ENCODE results near the gene THBD.

The THBD gene

DNA sequence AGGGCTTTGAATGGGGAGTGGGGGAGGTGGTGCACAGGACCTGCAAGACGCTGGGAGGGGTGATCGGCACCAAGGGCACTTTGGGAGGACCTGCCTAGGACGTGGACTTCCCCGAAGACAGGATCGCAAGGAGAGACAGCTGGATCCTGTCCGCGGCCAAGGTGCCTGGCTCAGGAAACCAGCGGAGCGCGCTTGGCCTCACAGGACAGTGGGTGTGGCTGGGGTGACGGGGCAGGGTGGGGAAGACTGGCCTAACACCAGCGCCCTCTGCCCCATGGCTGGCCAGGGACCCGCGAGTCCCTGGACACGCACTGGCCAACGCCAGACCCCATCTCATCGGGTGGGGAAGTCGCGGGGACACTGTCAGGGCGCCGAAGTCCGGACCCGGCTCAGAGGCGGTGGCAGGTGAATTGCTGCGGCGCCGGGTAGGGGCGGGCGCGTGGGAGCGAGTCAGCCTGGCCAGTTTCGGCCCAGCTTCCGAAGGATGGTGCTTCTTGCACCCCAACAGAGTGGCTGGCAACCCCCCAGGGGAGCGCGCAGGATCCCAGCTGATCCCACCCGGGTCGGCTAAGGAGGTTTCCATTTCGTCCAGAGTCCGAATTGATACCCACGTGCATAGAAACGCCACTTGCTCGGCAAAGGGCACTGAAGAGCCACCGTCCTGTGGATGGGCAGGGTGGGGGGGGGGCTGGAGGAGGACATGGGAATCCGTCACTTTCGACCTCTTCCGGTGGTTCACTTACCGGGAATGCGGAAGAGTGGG lies 785 bp upstream of the THBD start:
- no peaks in the 10 kb centered on the region for H3K9me3 Mint-ChIP-seq

DNA sequence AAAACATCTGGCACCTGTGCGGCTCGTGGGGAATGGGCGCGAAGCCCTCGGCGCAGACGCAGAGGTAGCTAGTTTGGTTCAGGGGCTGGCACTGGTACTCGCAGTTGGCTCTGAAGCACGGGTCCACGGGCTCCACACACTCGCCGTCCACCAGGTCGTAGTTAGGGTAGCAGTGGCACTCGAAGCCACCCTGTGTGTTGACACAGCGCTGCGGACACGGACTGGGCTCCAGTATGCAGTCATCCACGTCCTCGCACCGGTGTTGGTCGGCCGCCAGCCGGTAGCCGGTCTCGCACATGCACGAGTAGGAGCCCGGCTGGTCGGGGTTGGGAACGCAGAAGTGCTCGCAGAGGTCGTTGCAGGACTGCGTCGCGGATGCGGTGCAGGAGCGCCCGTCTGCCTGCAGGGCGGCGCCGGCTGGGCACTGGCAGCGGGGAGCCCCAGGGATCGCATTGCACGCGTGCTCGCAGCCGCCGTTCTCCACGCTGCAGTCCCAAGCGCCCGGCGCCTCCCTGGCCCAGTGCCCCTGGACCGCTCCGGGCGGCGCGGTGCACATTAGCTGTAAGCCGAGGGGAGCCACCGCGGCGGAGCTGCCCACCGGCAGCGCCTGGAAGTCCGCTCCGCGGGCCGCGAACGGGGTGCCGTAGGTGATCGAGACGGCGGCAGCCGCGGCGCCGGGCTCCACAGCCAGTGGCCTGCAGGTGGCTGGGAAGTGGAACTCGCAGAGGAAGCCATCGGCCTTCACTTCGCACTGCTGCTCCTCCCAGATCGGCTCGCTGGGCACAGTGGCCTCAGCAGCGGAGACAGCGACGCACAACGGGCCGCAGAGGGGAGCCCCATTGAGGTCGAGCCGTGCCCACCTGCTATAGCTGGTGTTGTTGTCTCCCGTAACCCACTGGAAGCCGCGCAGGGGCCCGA lies 930 bp downstream of the THBD start:
- no peak for DNase-seq (ENCODE audit: low spot score in 2 of 2)

More for the DNA sequence above, 785 bp upstream of the THBD start:
- peak overlapping the region; percentile 18 for H3K4me3 Mint-ChIP-seq
- DNase-seq (ENCODE audit: low spot score in 2 of 2) (no peak), ATAC-seq (replicated peaks; ENCODE audit: extremely low read depth, poor library complexity, severe bottlenecking) (peak; percentile 19)
- H3K27me3 Mint-ChIP-seq = peaks cover 60% of the 10 kb centered on the region
- H3K36me3 Mint-ChIP-seq (ENCODE audit: insufficient read depth) = peaks cover 2% of the 10 kb centered on the region
- H3K27ac Mint-ChIP-seq (ENCODE audit: low read depth) = no peak overlapping the region
- H3K4me1 Mint-ChIP-seq = peaks cover 4% of the 10 kb centered on the region

DNA sequence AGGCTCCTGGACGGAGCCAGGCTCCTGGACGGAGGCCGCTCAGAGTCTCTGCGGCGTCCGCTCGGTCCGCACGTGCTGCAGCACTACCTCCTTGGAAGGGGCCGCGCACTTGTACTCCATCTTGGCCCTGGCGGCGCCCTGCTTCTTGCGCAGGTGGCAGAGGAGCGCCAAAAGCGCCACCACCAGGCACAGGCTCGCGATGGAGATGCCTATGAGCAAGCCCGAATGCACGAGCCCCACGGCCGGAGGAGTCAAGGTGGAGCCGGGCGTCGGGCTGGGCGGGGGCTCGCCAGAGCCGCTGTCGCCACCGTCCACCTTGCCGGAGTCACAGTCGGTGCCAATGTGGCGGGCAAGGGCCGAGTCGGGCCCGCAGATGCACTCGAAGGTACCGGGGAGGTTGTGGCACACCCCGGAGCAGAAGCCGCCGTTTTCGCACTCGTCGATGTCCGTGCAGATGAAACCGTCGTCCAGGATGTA lies 1.7 kb downstream of the THBD start:
- Mint-ChIP-seq H3K27me3 (peaks cover 73% of the 10 kb centered on the region), H3K4me3 (no peak overlapping the region), H3K4me1 (peaks cover 4% of the 10 kb centered on the region), H3K9me3 (no peaks in the 10 kb centered on the region), H3K27ac (ENCODE audit: low read depth) (no peak overlapping the region), H3K36me3 (ENCODE audit: insufficient read depth) (peaks cover 3% of the 10 kb centered on the region)
- ATAC-seq (replicated peaks; ENCODE audit: extremely low read depth, poor library complexity, severe bottlenecking) (no peak), DNase-seq (ENCODE audit: low spot score in 2 of 2) (no peak)

More for the DNA sequence above, 930 bp downstream of the THBD start:
- Mint-ChIP-seq H3K9me3 (no peaks in the 10 kb centered on the region), H3K36me3 (ENCODE audit: insufficient read depth) (peaks cover 3% of the 10 kb centered on the region), H3K4me3 (no peak overlapping the region), H3K27ac (ENCODE audit: low read depth) (no peak overlapping the region), H3K27me3 (peaks cover 73% of the 10 kb centered on the region), H3K4me1 (peaks cover 4% of the 10 kb centered on the region)
- no peak for ATAC-seq (replicated peaks; ENCODE audit: extremely low read depth, poor library complexity, severe bottlenecking)

DNA sequence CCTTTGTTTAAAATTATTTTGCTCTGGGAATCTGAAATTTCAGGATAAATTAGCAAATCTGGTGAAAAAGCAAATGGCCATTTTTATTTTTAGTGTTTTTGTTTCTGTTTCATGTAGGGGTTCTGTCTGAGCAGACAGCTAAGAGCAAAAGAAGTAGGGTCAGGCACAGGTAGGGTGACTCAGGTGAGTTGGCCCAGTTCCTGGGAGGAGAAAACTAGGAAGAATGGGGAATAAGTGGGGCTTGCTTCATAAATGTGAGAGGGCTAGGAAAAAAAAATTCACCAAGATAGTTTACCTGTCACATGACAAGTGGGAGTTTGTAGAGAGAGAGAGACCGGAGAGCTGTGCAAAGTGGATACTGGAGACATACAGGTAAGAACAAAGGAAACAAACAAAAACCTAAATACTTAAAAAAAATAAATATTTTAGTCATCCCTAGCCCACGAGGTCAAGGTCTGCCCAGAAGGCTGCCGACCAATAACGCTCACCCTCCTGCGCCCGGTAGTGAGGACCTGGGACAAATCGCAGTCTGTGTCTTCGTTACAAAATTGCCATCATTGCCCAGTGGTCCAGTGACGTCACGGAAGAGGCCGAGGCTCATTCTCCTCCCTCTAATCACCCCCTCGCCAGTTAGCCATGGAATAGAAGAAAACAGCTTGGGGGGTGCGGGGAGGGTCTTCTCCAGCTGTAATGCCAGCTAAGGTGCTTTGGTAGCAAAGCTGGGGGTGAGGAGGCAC lies 2.3 kb downstream of the THBD start:
- H3K36me3 Mint-ChIP-seq (ENCODE audit: insufficient read depth) = peaks cover 3% of the 10 kb centered on the region
- peaks cover 4% of the 10 kb centered on the region for H3K4me1 Mint-ChIP-seq
- no peak for DNase-seq (ENCODE audit: low spot score in 2 of 2)
- H3K27ac Mint-ChIP-seq (ENCODE audit: low read depth) = no peak overlapping the region
- no peaks in the 10 kb centered on the region for H3K9me3 Mint-ChIP-seq
- H3K27me3 Mint-ChIP-seq = peaks cover 67% of the 10 kb centered on the region
- ATAC-seq (replicated peaks; ENCODE audit: extremely low read depth, poor library complexity, severe bottlenecking) = no peak
- no peak overlapping the region for H3K4me3 Mint-ChIP-seq

DNA sequence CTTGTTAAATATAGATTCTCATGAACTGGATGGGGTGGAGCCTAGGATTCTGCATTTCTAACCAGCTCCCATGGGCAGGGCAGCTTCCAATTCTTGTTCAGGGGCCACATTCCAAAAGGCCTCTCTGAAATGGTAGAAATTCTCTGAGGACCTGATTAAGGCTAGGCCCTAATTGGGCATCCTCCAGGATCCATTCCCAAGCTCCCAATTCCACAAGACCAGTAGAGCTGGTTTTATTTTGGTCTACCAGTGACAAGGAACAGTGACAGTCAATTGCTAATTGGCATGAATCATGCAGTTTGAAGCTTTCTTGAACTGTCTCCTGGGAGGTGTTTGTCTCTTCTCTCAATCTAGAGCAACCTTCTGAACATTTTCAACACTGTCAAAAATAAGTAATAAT lies 3.0 kb downstream of the THBD start:
- H3K27me3 Mint-ChIP-seq = peaks cover 61% of the 10 kb centered on the region
- peaks cover 3% of the 10 kb centered on the region for H3K36me3 Mint-ChIP-seq (ENCODE audit: insufficient read depth)
- H3K4me3 Mint-ChIP-seq = no peak overlapping the region
- H3K9me3 Mint-ChIP-seq = no peaks in the 10 kb centered on the region
- H3K27ac Mint-ChIP-seq (ENCODE audit: low read depth) = no peak overlapping the region
- no peak for DNase-seq (ENCODE audit: low spot score in 2 of 2)
- peaks cover 4% of the 10 kb centered on the region for H3K4me1 Mint-ChIP-seq
- ATAC-seq (replicated peaks; ENCODE audit: extremely low read depth, poor library complexity, severe bottlenecking) = no peak

DNA sequence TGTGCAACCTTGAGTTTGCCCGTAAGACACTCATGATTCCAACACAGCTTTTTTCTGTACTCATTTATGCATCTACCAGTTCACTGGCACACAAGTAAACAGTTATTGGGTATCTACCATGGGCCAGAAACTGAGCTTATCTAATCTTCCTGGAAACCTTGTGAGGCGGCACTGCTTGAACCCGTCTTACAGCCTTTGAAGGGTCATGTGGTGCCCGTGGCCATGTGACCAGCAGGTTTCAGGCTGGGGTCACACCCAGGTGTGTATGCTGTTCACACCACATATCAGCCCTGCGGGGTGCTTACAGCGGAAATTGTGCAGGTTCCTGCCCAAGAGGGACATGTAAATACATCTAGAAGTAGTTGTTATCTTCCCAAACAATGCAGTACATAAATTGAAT lies 6.1 kb downstream of the THBD start:
- ATAC-seq (replicated peaks; ENCODE audit: extremely low read depth, poor library complexity, severe bottlenecking) (no peak), DNase-seq (ENCODE audit: low spot score in 2 of 2) (no peak)
- H3K36me3 Mint-ChIP-seq (ENCODE audit: insufficient read depth) = peaks cover 3% of the 10 kb centered on the region
- H3K9me3 Mint-ChIP-seq = no peaks in the 10 kb centered on the region
- no peaks in the 10 kb centered on the region for H3K4me1 Mint-ChIP-seq
- H3K27me3 Mint-ChIP-seq = peaks cover 64% of the 10 kb centered on the region
- H3K4me3 Mint-ChIP-seq = no peak overlapping the region
- H3K27ac Mint-ChIP-seq (ENCODE audit: low read depth) = no peak overlapping the region

DNA sequence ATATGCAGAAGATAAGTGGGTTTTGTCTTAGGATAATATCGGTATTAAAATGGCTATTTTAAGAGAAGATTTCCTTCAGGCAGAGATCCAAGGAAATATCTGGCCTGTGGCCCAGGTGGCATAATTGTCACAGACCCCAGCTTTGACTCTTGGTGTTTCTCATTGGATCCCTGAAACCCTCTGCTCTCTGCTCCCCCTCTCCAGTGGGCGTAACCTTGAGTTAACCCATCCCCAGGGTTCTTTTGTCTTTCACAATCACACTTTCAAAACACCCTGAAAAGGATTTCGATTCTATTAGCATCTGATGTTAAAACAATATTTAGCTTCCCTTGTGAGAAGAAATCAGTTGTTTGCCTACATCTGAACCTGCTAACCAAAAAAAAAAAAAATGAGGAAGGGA lies 7.2 kb downstream of the THBD start:
- Mint-ChIP-seq H3K36me3 (ENCODE audit: insufficient read depth) (peaks cover 3% of the 10 kb centered on the region), H3K9me3 (no peaks in the 10 kb centered on the region), H3K4me1 (no peaks in the 10 kb centered on the region), H3K27me3 (peaks cover 65% of the 10 kb centered on the region), H3K4me3 (no peak overlapping the region), H3K27ac (ENCODE audit: low read depth) (no peak overlapping the region)
- no peak for DNase-seq (ENCODE audit: low spot score in 2 of 2)
- ATAC-seq (replicated peaks; ENCODE audit: extremely low read depth, poor library complexity, severe bottlenecking) = no peak

DNA sequence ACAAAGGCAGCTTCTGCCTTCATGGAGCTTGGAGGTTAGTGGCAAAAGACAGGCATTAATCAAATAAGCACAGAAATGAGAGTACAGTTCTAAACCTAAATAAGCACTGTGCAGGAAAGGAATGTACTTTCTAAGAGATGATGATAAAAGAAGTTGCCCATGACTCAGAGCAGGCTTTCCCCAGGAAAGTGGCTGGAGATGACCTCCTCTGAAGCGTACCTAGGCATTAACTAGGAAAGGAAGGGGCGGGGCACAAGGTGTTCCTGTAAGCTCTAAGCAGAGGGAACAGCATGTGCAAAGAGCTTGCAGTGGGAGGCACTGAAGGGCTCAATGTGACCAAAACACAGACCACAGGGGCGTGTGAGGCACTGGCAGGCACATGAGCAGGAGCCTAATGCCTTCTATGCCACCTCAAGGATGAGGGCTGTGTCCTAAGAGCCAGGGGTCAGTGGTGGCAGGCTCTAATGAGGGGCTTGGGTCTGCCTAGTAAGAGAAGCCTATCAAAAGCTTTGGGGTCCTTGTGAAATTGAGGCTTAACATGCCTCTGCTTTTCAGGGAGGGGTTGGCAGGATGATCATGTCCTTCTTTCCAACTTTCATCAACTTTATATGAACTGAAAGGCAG lies 9.5 kb downstream of the THBD start:
- no peak overlapping the region for H3K27ac Mint-ChIP-seq (ENCODE audit: low read depth)
- DNase-seq (ENCODE audit: low spot score in 2 of 2) (no peak), ATAC-seq (replicated peaks; ENCODE audit: extremely low read depth, poor library complexity, severe bottlenecking) (no peak)
- H3K4me3 Mint-ChIP-seq = no peak overlapping the region
- no peaks in the 10 kb centered on the region for H3K9me3 Mint-ChIP-seq
- H3K4me1 Mint-ChIP-seq = no peaks in the 10 kb centered on the region
- peaks cover 60% of the 10 kb centered on the region for H3K27me3 Mint-ChIP-seq
- H3K36me3 Mint-ChIP-seq (ENCODE audit: insufficient read depth) = peaks cover 2% of the 10 kb centered on the region

DNA sequence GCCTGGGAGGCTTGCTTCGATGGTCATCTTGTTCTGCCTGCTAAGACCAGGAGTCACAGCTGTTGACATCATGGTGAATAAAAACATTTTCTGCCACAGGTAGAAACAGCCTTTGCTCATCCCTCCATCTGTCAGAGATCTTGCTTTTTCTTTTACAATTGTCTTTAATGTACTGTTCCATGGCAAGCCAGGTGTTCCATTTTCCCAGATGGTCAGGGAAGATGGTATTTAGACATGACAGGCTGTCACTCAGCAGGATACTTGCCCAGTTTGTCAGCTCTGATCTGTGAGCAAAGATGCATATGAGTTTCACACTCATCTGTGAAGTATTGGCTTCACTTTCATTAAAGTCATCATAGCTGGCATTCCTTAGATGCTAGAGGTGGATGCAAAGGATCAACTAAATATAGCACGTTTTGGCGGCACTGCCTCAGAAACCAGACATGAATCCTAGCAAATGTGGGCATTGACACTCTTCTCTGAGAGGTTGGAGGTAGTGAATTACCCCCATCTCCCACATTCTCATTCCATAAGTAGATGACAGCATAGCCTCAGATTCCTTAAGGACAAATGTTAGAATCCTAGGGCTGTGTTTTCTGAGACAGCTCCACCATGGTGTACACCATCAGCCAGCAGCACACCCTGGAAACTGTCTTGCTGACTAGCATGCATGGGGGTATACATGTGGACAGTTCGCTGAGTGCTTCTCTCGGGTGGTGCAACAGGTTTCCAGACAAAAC lies 10.2 kb downstream of the THBD start:
- Mint-ChIP-seq H3K27ac (ENCODE audit: low read depth) (no peak overlapping the region), H3K9me3 (no peaks in the 10 kb centered on the region), H3K36me3 (ENCODE audit: insufficient read depth) (peaks cover 2% of the 10 kb centered on the region), H3K4me3 (no peak overlapping the region), H3K27me3 (peaks cover 53% of the 10 kb centered on the region), H3K4me1 (no peaks in the 10 kb centered on the region)
- ATAC-seq (replicated peaks; ENCODE audit: extremely low read depth, poor library complexity, severe bottlenecking) = no peak
- DNase-seq (ENCODE audit: low spot score in 2 of 2) = no peak

DNA sequence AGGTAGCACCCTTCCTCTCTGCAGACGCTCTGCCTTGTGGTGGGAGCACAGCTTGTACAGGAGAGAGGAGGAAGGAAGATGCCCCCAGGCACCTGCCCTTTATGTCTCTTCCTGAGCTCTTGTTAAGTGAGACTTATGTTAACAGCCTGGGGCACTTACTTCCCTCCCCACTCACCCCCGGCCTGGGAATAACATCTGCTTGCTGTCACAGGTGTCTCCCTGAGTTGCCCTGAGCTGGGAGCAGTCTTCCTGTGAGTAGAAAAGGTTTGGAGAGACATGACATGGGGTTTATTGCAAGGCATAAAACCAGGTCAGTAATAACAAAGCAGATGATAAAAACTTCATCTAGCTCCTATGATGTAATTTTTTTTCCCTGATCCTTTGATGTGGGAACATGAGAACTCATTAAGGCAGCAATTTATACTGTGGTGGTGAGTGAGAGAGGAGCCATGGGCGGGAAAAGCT lies 12.4 kb downstream of the THBD start:
- Mint-ChIP-seq H3K27ac (ENCODE audit: low read depth) (no peak overlapping the region), H3K27me3 (peaks cover 57% of the 10 kb centered on the region), H3K4me3 (no peak overlapping the region), H3K9me3 (no peaks in the 10 kb centered on the region), H3K4me1 (no peaks in the 10 kb centered on the region), H3K36me3 (ENCODE audit: insufficient read depth) (peaks cover 2% of the 10 kb centered on the region)
- DNase-seq (ENCODE audit: low spot score in 2 of 2) = no peak
- no peak for ATAC-seq (replicated peaks; ENCODE audit: extremely low read depth, poor library complexity, severe bottlenecking)

DNA sequence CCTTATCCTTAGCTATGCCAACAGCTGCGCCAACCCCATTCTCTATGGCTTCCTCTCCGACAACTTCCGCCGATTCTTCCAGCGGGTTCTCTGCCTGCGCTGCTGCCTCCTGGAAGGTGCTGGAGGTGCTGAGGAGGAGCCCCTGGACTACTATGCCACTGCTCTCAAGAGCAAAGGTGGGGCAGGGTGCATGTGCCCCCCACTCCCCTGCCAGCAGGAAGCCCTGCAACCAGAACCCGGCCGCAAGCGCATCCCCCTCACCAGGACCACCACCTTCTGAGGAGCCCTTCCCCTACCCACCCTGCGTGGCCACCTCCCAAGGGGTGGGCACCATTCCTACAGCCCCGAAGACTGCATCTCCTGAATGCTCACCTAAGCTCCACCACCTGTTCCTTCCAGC lies 13.1 kb downstream of the THBD start:
- no peak overlapping the region for H3K27ac Mint-ChIP-seq (ENCODE audit: low read depth)
- no peak for DNase-seq (ENCODE audit: low spot score in 2 of 2)

More for the DNA sequence above, 13.1 kb downstream of the THBD start:
- no peaks in the 10 kb centered on the region for H3K9me3 Mint-ChIP-seq
- H3K27me3 Mint-ChIP-seq = peaks cover 56% of the 10 kb centered on the region
- H3K36me3 Mint-ChIP-seq (ENCODE audit: insufficient read depth) = peaks cover 2% of the 10 kb centered on the region
- no peak overlapping the region for H3K4me3 Mint-ChIP-seq
- no peak for ATAC-seq (replicated peaks; ENCODE audit: extremely low read depth, poor library complexity, severe bottlenecking)
- no peaks in the 10 kb centered on the region for H3K4me1 Mint-ChIP-seq
